Activated T-cell treated with anti-CD3 and anti-CD28 coated beads, Interleukin-2, amount 50 U/mL, for 48 hours (primary cell): Measurements from ENCODE around the gene HIBCH.
"Not testable (repeated sequence)": the region's sequence is repeated elsewhere in the genome, so short reads cannot be mapped to it uniquely, and the experiment has no call there.

Experiments
- DNase-seq, 2 experiments: peaks; one replicate each; pipeline ENCODE4 v3.0.0-alpha.2; 2020

The HIBCH gene

GRCh38 chr2:190342611-190343010, 23.0 kb upstream of the HIBCH start:
- DNase-seq = no peak

- no peak for DNase-seq
Observed at GRCh38 chr2:190340369-190340768, 20.7 kb upstream of the HIBCH start.

GRCh38 chr2:190339394-190339793, 19.8 kb upstream of the HIBCH start:
- DNase-seq = no peak

- DNase-seq = no peak
Observed at GRCh38 chr2:190338453-190338852, 18.8 kb upstream of the HIBCH start.

- DNase-seq = no peak
Observed at GRCh38 chr2:190336420-190336819, 16.8 kb upstream of the HIBCH start.

- DNase-seq = not testable (repeated sequence)
Observed at GRCh38 chr2:190335584-190335983, 16.0 kb upstream of the HIBCH start.

- no peak for DNase-seq
Observed at GRCh38 chr2:190335225-190335559, 15.6 kb upstream of the HIBCH start.

GRCh38 chr2:190334479-190335224, 15.0 kb upstream of the HIBCH start:
- DNase-seq = no peak

- DNase-seq = no peak
Observed at GRCh38 chr2:190333928-190334327, 14.3 kb upstream of the HIBCH start.

GRCh38 chr2:190333395-190333794, 13.8 kb upstream of the HIBCH start:
- DNase-seq = no peak

GRCh38 chr2:190328573-190329147, 9.0 kb upstream of the HIBCH start:
- no peak for DNase-seq

GRCh38 chr2:190327867-190328572, 8.4 kb upstream of the HIBCH start:
- DNase-seq = no peak

- DNase-seq = no peak
Observed at GRCh38 chr2:190325588-190325987, 6.0 kb upstream of the HIBCH start.

GRCh38 chr2:190323406-190323805, 3.8 kb upstream of the HIBCH start:
- DNase-seq = no peak

GRCh38 chr2:190320696-190321095, 1.1 kb upstream of the HIBCH start:
- peak in 1 of 2 experiments; percentile 48 for DNase-seq

- DNase-seq = peak in 1 of 2 experiments; percentile 41
Observed at GRCh38 chr2:190318931-190319554, 583 bp downstream of the HIBCH start.

- DNase-seq = no peak
Observed at GRCh38 chr2:190318514-190318913, 1.1 kb downstream of the HIBCH start.

GRCh38 chr2:190315273-190315672, 4.4 kb downstream of the HIBCH start:
- no peak for DNase-seq

GRCh38 chr2:190313880-190314279, 5.7 kb downstream of the HIBCH start:
- DNase-seq = no peak

- DNase-seq = not testable (repeated sequence)
Observed at GRCh38 chr2:190312635-190313025, 7.0 kb downstream of the HIBCH start.

GRCh38 chr2:190311893-190312634, 7.6 kb downstream of the HIBCH start:
- no peak for DNase-seq

GRCh38 chr2:190308031-190308430, 11.6 kb downstream of the HIBCH start:
- no peak for DNase-seq

GRCh38 chr2:190304404-190304803, 15.2 kb downstream of the HIBCH start:
- DNase-seq = no peak
